Fibroblast of lung (primary cell): ENCODE results near the gene STK4. TPM values are rescaled to one million over a fixed set of nuclear protein-coding genes. Genes with fewer than 3 reads are reported as not detected.
A peak's percentile ranks its signal among the peaks of the same experiment; 100 is the strongest.
"Not testable (repeated sequence)": the region's sequence is repeated elsewhere in the genome, so short reads cannot be mapped to it uniquely, and the experiment has no call there.

Experiments
- DNase-seq, 2 donors: peaks; one replicate each; pipeline versions ENCODE4 v3.0.0 to v3.0.0-alpha.2; 2010; ENCODE audit warnings: low read depth in 2 of 2
- H2AFZ ChIP-seq: 2 replicates; pipeline ENCODE4 v1.5.1; 2012; ENCODE audit warnings: low read length, control low read depth, inconsistent platforms
- H3K27ac ChIP-seq: 2 replicates; pipeline ENCODE4 v1.5.1; 2011; ENCODE audit warnings: low read length, control low read depth; ENCODE audit not compliant: insufficient read depth
- H3K27me3 ChIP-seq: 2 replicates; pipeline ENCODE4 v1.5.1; 2011; ENCODE audit warnings: mild to moderate bottlenecking, low read length; ENCODE audit not compliant: control insufficient read depth, insufficient read depth
- H3K36me3 ChIP-seq: 2 replicates; pipeline ENCODE4 v1.5.1; 2011; ENCODE audit warnings: low read length; ENCODE audit not compliant: control insufficient read depth, insufficient read depth
- H3K4me1 ChIP-seq: 2 replicates; pipeline ENCODE4 v1.5.1; 2011; ENCODE audit warnings: low read length; ENCODE audit not compliant: control insufficient read depth, insufficient read depth; ENCODE audit errors: extremely low read depth
- H3K4me2 ChIP-seq: 2 replicates; pipeline ENCODE4 v1.5.1; 2011; ENCODE audit warnings: low read length, control low read depth; ENCODE audit not compliant: insufficient read depth; ENCODE audit errors: extremely low read depth
- H3K4me3 ChIP-seq, 4 experiments: fragments of 200-600 bp in 1 of 4; sonication (generic) in 1 of 4; replicated peaks in 1 of 4; 2 replicates each; pipeline ENCODE4 v1.5.1; 2011 to 2016; ENCODE audit warnings: low read length in 4 of 4, low read depth in 3 of 4, mild to moderate bottlenecking in 3 of 4, control low read depth in 2 of 4, inconsistent platforms in 1 of 4, mixed read lengths in 1 of 4; ENCODE audit not compliant: insufficient read depth in 1 of 4; ENCODE audit errors: control extremely low read depth in 1 of 4
- H3K79me2 ChIP-seq: 2 replicates; pipeline ENCODE4 v1.5.1; 2012; ENCODE audit warnings: mild to moderate bottlenecking, low read length, inconsistent platforms; ENCODE audit not compliant: control insufficient read depth, insufficient read depth
- H3K9ac ChIP-seq: 2 replicates; pipeline ENCODE4 v1.5.1; 2011; ENCODE audit warnings: mild to moderate bottlenecking, low read length, control low read depth; ENCODE audit not compliant: insufficient read depth
- H3K9me3 ChIP-seq: 2 replicates; pipeline ENCODE4 v1.5.1; 2012; ENCODE audit warnings: low read depth, low read length; ENCODE audit not compliant: control insufficient read depth, insufficient read depth
- H4K20me1 ChIP-seq: 2 replicates; pipeline ENCODE4 v1.5.1; 2011; ENCODE audit warnings: low read length; ENCODE audit not compliant: control insufficient read depth, insufficient read depth; ENCODE audit errors: extremely low read depth
- EZH2 ChIP-seq: IDR thresholded peaks from 2 replicates; pipeline ENCODE4 v1.5.1; 2012; ENCODE audit warnings: low read length, control low read depth, mild to moderate bottlenecking; ENCODE audit errors: missing control alignments
- polyA plus RNA-seq, 2 donors: library from polyadenylated mRNA; depleted of rRNA in 1 of 2; stranded (reverse) in 1 of 2; unstranded in 1 of 2; fragments of >200 nt; gene quantifications; 2 replicates each; pipeline ENCODE4 v1.2.1, GENCODE V29; 2011 to 2012; ENCODE audit warnings: missing spikeins in 1 of 2
- total RNA-seq: library from RNA; depleted of rRNA; stranded (reverse); fragments of >200 nt; gene quantifications from 2 replicates; pipeline ENCODE4 v1.2.1, GENCODE V29; 2014
- TF ChIP-seq, protein P1 (sequence below), 2 donors: IDR thresholded peaks in 1 of 2; conservative IDR thresholded peaks in 1 of 2; 1 replicate in 1 of 2; 2 replicates in 1 of 2; pipeline ENCODE4 v1.5.1; 2011 to 2012; ENCODE audit warnings: low read length in 2 of 2, control low read depth in 1 of 2, inconsistent platforms in 1 of 2, low read depth in 1 of 2, mild to moderate bottlenecking in 1 of 2

STK4 gene
- total and polyA plus RNA-seq, 2 donors (not counting 1 experiment from before 2014, with no cell fraction given) = 19.0 to 31.7 TPM

DNA sequence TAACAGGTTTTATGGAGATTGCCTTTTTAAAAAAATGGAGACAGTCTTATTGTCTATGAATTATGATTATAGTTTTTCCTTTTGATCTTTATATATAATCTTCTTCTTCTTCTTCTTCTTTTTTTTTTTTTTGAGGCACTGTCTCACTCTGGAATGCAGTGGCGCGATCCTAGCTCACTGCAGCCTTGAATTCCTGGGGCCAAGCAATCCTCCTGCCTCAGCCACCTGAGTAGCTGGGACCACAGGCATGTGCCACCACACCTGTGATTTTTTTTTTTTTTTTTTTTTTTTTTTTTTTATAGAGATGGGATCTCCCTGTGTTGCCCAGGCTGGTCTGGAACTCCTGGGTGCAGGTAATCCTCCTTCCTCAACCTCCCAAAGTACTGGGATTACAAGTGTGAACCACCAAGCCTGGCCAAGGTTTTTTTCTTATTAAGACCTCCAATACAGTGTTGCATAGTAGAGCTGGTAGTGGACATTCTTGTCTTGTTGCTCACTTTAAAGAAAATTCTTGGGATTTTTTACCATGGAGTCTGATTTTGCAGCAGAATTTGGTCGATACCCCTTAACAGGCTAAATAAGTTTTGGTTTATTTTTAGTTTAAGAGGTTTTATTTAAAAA, 46.5 kb downstream of the STK4 start:
- no peak overlapping the region for H2AFZ ChIP-seq
- DNase-seq = peak; percentile 41 to 71
- H3K4me1 ChIP-seq = peaks cover 14% of the 10 kb centered on the region
- H3K9me3 ChIP-seq = no peaks in the 10 kb centered on the region
- no peak overlapping the region for H3K9ac ChIP-seq
- H3K36me3 ChIP-seq = no peaks in the 10 kb centered on the region
- H3K27me3 ChIP-seq = no peaks in the 10 kb centered on the region
- H3K4me2 ChIP-seq = no peak overlapping the region
- no peaks in the 10 kb centered on the region for H3K79me2 ChIP-seq
- no peaks in the 10 kb centered on the region for H4K20me1 ChIP-seq
- no peak overlapping the region for H3K27ac ChIP-seq
- TF ChIP-seq, protein P1, sequence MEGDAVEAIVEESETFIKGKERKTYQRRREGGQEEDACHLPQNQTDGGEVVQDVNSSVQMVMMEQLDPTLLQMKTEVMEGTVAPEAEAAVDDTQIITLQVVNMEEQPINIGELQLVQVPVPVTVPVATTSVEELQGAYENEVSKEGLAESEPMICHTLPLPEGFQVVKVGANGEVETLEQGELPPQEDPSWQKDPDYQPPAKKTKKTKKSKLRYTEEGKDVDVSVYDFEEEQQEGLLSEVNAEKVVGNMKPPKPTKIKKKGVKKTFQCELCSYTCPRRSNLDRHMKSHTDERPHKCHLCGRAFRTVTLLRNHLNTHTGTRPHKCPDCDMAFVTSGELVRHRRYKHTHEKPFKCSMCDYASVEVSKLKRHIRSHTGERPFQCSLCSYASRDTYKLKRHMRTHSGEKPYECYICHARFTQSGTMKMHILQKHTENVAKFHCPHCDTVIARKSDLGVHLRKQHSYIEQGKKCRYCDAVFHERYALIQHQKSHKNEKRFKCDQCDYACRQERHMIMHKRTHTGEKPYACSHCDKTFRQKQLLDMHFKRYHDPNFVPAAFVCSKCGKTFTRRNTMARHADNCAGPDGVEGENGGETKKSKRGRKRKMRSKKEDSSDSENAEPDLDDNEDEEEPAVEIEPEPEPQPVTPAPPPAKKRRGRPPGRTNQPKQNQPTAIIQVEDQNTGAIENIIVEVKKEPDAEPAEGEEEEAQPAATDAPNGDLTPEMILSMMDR (conservative IDR thresholded peaks at IDR 0.05 in 1 of 2, IDR thresholded peaks at IDR 0.05 in 1 of 2; ENCODE audit: low read depth in 1 of 2, low read length in 2 of 2) = no peak
- TF ChIP-seq EZH2 = no peak
- H3K4me3 ChIP-seq = no peak overlapping the region

DNA sequence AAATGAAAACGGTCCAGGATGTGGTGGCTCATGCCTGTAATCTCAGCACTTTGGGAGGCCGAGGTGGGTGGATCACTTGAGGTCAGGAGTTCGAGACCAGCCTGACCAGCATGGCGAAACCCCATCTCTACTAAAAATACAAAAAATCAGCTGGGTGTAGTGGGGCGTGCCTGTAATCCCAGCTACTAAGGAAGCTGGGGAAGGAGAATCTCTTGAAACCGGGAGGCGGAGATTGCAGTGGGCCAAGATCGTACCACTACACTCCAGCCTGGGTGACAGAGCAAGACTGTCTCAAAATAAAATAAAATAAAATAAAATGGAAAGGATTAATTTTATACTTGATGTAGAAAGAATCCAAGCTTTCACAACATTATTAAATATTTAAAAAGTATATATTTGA, 47.8 kb downstream of the STK4 start:
- not testable (repeated sequence) for H3K4me3 ChIP-seq, H3K4me2 ChIP-seq, H3K79me2 ChIP-seq, DNase-seq, H4K20me1 ChIP-seq, H3K9ac ChIP-seq, H3K9me3 ChIP-seq, H3K27me3 ChIP-seq, H2AFZ ChIP-seq, H3K27ac ChIP-seq, H3K36me3 ChIP-seq
- H3K4me1 ChIP-seq = peaks cover 14% of the 10 kb centered on the region

DNA sequence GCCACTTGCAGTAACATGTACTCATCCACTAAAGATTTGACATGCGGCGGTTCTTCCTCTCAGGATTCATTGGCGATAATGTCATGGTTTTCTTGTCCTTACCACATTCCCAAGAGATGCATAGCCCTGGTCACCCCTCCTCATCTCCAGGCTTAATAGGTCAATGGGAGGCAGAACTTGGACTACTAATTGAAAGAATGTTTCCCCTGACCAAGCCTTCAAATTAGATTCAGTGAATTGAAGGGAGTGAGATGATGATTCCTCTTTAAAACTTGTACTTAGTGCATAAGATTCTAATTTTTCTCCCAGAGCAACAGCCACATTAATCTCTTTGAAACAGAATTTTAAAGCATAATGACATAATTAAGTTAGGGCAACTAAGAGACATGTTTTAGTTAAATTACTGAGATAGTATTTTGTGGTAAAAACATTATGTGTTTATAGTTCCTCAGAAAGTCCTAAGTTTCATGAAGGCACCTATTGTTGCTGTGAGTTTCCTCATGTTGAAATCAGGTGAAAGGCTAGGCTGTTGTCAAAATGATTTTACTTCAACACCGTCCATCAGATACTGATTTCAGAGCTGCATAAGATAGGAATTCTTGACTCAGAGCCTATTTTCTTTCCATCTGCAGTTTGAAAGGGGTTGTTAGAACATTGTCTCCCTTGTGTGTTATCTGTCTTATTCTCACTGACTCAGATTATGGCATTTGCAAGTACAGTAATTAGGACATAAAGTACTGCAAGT, 48.5 kb downstream of the STK4 start:
- TF ChIP-seq, protein P1 (conservative IDR thresholded peaks at IDR 0.05 in 1 of 2, IDR thresholded peaks at IDR 0.05 in 1 of 2; ENCODE audit: low read depth in 1 of 2, low read length in 2 of 2) = no peak
- no peak for TF ChIP-seq EZH2
- no peaks in the 10 kb centered on the region for H3K27me3 ChIP-seq
- H3K4me2 ChIP-seq = no peak overlapping the region
- DNase-seq = peak; percentile 29 to 82
- no peak overlapping the region for H3K4me3 ChIP-seq
- no peak overlapping the region for H2AFZ ChIP-seq
- H3K9ac ChIP-seq = no peak overlapping the region
- no peak overlapping the region for H3K27ac ChIP-seq
- H3K79me2 ChIP-seq = no peaks in the 10 kb centered on the region
- peaks cover 14% of the 10 kb centered on the region for H3K4me1 ChIP-seq
- no peaks in the 10 kb centered on the region for H4K20me1 ChIP-seq
- no peaks in the 10 kb centered on the region for H3K9me3 ChIP-seq
- H3K36me3 ChIP-seq = no peaks in the 10 kb centered on the region
